Ishikawa (cell line): Measurements from ENCODE around the gene CRTAC1.

ENCODE experiments used
- CEBPB ChIP-seq: IDR thresholded peaks from 2 replicates; pipeline ENCODE4 v1.6.1; 2012
- CREB1 ChIP-seq: IDR thresholded peaks from 2 replicates; pipeline ENCODE4 v1.6.1; 2012; ENCODE audit warnings: low read depth
- EGR1 ChIP-seq: IDR thresholded peaks from 2 replicates; pipeline ENCODE4 v1.6.1; 2012
- EP300 ChIP-seq: IDR thresholded peaks from 2 replicates; pipeline ENCODE4 v1.6.1; 2012; ENCODE audit warnings: borderline replicate concordance
- FOXM1 ChIP-seq: IDR thresholded peaks from 2 replicates; pipeline ENCODE4 v1.6.1; 2012; ENCODE audit warnings: low read depth, borderline replicate concordance
- NFIC ChIP-seq: IDR thresholded peaks from 2 replicates; pipeline ENCODE4 v1.6.1; 2012
- RAD21 ChIP-seq: IDR thresholded peaks from 2 replicates; pipeline ENCODE4 v1.6.1; 2012; ENCODE audit warnings: low read depth
- TAF1 ChIP-seq: IDR thresholded peaks from 2 replicates; pipeline ENCODE4 v1.6.1; 2012; ENCODE audit warnings: low read depth, mild to moderate bottlenecking
- TCF12 ChIP-seq: IDR thresholded peaks from 2 replicates; pipeline ENCODE4 v1.6.1; 2012; ENCODE audit warnings: low read depth
- TEAD4 ChIP-seq: IDR thresholded peaks from 2 replicates; pipeline ENCODE4 v1.6.1; 2012
- YY1 ChIP-seq: IDR thresholded peaks from 2 replicates; pipeline ENCODE4 v1.6.1; 2012; ENCODE audit warnings: low read depth
- ZBTB7A ChIP-seq: IDR thresholded peaks from 2 replicates; pipeline ENCODE4 v1.6.1; 2012; ENCODE audit warnings: low read depth
- TF ChIP-seq, protein P1 (sequence below): IDR thresholded peaks from 2 replicates; pipeline ENCODE4 v1.6.1; 2012
- TF ChIP-seq, protein P2 (sequence below): IDR thresholded peaks from 2 replicates; pipeline ENCODE4 v1.6.1; 2012; ENCODE audit warnings: low read depth, mild to moderate bottlenecking
- TF ChIP-seq, protein P3 (sequence below): IDR thresholded peaks from 2 replicates; pipeline ENCODE4 v1.6.1; 2012

The CRTAC1 gene

DNA sequence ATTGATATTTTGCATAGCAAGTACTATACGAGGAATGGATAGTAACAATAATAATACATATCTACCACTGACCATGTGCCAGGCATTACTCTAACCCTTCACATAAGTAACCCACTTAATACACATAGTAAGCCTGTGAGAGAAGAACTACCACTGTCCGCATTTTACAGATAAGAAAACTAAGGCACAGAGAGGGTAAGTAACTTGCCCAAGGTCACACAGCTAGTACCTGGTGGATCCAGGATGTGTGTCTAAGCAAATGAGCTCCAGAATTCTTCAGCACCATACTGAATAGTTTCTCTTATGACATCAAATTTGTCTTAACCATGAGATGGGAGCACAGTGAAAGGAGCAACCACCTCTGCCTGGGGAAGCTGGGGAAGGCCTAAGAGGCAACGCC is 10.2 kb downstream of the CRTAC1 start:
- TF ChIP-seq, protein P1, sequence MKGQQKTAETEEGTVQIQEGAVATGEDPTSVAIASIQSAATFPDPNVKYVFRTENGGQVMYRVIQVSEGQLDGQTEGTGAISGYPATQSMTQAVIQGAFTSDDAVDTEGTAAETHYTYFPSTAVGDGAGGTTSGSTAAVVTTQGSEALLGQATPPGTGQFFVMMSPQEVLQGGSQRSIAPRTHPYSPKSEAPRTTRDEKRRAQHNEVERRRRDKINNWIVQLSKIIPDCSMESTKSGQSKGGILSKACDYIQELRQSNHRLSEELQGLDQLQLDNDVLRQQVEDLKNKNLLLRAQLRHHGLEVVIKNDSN, result no peak
- TF ChIP-seq NFIC (no peak), EGR1 (no peak), TCF12 (no peak), FOXM1 (no peak), EP300 (no peak), CREB1 (no peak), CEBPB (no peak), ZBTB7A (no peak), RAD21 (no peak), TAF1 (no peak), TEAD4 (no peak), YY1 (no peak)
- TF ChIP-seq, protein P2, sequence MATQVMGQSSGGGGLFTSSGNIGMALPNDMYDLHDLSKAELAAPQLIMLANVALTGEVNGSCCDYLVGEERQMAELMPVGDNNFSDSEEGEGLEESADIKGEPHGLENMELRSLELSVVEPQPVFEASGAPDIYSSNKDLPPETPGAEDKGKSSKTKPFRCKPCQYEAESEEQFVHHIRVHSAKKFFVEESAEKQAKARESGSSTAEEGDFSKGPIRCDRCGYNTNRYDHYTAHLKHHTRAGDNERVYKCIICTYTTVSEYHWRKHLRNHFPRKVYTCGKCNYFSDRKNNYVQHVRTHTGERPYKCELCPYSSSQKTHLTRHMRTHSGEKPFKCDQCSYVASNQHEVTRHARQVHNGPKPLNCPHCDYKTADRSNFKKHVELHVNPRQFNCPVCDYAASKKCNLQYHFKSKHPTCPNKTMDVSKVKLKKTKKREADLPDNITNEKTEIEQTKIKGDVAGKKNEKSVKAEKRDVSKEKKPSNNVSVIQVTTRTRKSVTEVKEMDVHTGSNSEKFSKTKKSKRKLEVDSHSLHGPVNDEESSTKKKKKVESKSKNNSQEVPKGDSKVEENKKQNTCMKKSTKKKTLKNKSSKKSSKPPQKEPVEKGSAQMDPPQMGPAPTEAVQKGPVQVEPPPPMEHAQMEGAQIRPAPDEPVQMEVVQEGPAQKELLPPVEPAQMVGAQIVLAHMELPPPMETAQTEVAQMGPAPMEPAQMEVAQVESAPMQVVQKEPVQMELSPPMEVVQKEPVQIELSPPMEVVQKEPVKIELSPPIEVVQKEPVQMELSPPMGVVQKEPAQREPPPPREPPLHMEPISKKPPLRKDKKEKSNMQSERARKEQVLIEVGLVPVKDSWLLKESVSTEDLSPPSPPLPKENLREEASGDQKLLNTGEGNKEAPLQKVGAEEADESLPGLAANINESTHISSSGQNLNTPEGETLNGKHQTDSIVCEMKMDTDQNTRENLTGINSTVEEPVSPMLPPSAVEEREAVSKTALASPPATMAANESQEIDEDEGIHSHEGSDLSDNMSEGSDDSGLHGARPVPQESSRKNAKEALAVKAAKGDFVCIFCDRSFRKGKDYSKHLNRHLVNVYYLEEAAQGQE, result no peak
- TF ChIP-seq, protein P3, sequence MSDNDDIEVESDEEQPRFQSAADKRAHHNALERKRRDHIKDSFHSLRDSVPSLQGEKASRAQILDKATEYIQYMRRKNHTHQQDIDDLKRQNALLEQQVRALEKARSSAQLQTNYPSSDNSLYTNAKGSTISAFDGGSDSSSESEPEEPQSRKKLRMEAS, result no peak

DNA sequence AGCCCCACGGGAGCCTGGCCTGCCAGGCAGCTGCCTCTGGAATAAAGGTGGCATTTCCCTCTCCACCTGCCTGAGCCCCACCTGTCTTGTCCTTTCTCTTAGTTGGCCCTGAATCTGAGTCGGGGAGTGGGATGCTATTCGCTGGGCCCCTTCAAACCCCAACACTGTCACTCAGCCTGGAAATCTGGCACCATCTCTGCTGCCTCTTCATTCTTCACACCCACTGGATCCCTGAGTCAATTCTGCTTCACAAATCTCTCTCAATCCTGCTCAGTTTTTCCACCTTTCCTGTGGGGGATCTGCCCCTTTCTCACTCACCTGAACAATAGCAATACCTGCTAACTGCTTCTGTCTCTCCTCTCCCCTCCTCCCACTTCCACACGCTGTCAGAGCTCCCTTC is 10.6 kb downstream of the CRTAC1 start:
- TF ChIP-seq, protein P1, result no peak
- TF ChIP-seq, protein P2, result no peak
- TF ChIP-seq TAF1 (no peak), ZBTB7A (no peak), TCF12 (no peak), CEBPB (no peak), TEAD4 (no peak), CREB1 (no peak), EP300 (no peak), NFIC (no peak), YY1 (no peak), FOXM1 (no peak), RAD21 (no peak)
- TF ChIP-seq, protein P3, result no peak

DNA sequence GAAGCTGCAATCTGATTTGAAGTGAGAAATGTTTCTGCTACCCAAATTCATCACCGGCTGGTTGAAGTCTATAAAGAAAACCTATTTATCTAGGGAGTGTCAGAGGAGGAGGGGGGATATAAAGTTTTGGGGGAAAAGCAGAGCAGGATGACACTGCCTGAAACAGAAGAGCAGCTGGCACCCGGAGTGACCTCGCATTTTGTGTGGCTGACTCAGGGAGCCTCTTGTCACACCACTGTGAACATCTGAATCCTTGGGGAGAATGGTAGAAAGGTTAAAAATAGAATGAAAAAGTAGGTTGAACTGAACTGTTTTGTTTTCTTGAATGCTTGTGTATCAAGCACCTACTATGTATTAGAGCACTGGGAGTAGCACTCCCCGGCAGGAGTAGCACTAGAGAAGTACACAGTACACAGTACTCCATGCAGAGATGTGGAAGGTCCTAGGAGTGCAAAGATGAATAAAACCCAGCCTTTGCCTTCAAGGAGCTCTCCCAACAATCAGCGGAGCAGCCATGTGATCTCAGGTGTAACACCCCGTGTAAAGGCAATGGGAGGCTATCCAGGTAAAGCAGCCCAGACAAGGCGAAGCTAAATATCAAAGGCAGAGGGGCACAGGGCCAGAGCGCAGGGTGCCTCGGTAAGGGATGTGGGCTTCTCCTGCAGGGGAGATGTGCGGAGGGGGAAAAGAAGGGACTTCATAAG is 13.5 kb downstream of the CRTAC1 start:
- TF ChIP-seq CREB1 (no peak), ZBTB7A (no peak), TCF12 (no peak), EP300 (no peak), YY1 (no peak), RAD21 (no peak), TEAD4 (no peak), EGR1 (no peak), FOXM1 (no peak), TAF1 (no peak), NFIC (no peak)
- TF ChIP-seq, protein P3, result no peak
- TF ChIP-seq, protein P2, result no peak

DNA sequence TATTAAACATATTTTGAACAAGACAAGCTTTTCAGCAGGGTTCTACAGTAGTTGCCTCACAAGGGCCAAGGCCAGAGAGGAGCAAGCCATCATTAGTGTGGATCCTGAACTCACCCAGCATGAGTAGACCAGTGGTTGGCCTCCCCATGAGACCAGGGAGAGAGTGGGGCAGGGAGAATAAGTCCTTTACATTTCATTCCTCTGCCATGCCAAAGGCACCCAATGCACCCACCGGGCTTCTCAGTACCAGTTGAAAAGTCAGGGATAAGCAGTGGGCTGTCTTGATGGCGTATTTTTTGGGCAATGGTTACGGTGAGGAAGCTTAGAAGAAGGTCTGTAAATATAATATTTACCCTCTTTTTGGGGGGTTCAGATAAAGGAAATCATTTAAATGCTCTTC is 16.6 kb downstream of the CRTAC1 start:
- TF ChIP-seq TCF12 (no peak), CREB1 (no peak), TAF1 (no peak), YY1 (no peak), FOXM1 (no peak), NFIC (no peak), EGR1 (no peak), ZBTB7A (no peak), EP300 (no peak), RAD21 (no peak)
- TF ChIP-seq, protein P2, result no peak
- TF ChIP-seq, protein P1, result no peak
